ENCODE measurements around the gene SLC15A3.
A peak's percentile ranks its signal among the peaks of the same experiment; 100 is the strongest.
"Not testable (repeated sequence)": the region's sequence is repeated elsewhere in the genome, so short reads cannot be mapped to it uniquely, and the experiment has no call there.

Gene SLC15A3

DNA sequence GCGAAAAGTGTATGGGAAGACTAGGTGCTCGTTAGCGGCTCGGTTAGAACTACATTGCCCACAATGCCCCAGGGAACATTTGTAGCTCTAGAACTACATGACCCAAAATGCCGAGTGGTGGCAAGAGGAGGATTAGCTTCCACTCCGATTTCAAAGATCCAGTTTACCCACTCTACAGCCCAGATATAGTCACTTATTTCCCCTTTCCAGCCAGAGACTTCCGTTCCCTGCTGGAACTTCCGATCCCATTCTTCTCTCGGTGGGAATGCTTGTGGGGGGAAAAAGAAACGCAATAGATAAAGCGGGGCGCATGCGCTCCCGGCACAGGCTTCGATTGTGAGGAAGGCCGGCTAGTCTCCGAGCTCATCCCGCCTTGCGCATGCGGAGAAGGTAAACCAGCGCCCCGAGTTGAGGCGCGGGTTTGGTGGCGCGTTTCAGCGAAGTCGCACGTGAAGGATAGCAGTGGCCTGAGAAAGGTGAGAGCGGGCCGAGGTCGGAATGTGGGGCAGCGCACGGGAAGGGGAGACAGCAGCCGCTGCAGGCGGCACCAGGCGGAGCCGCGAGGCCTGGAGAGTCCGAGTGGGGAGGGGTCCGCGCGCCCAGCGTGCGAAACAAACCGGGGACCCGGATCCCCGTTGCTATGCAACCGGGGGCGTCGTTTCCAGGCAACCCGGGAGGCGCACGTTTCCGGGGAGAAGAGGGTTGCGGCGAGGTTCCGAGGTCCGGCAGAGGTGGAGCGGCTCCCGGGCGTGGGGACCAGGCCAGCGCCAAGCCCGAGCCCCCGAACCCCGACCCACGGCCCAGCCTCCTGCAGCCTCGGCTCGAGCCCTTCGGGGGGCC lies 38.0 kb downstream of the SLC15A3 start, which contains the start of gene TMEM109:
Gene TMEM109, plus strand, starts transcription at position 366 of the 840 bp plus-strand sequence. CDS start 5,536 bp downstream, outside the sequence.
- DNase-seq = peak; percentile 89
- no peaks in the 10 kb centered on the region for H3K27me3 Mint-ChIP-seq
- peak within 1 kb of the TSS; percentile 97 for H3K4me3 Mint-ChIP-seq
- peak; percentile 74 for ATAC-seq
- peak within 1 kb of the TSS; percentile 99 for H3K27ac Mint-ChIP-seq
- H3K4me1 Mint-ChIP-seq = peaks cover 84% of the 10 kb centered on the region
- peaks cover 5% of the 10 kb centered on the region for H3K9me3 Mint-ChIP-seq
- H3K36me3 Mint-ChIP-seq (ENCODE audit: low read depth) = peaks cover 5% of the 10 kb centered on the region

DNA sequence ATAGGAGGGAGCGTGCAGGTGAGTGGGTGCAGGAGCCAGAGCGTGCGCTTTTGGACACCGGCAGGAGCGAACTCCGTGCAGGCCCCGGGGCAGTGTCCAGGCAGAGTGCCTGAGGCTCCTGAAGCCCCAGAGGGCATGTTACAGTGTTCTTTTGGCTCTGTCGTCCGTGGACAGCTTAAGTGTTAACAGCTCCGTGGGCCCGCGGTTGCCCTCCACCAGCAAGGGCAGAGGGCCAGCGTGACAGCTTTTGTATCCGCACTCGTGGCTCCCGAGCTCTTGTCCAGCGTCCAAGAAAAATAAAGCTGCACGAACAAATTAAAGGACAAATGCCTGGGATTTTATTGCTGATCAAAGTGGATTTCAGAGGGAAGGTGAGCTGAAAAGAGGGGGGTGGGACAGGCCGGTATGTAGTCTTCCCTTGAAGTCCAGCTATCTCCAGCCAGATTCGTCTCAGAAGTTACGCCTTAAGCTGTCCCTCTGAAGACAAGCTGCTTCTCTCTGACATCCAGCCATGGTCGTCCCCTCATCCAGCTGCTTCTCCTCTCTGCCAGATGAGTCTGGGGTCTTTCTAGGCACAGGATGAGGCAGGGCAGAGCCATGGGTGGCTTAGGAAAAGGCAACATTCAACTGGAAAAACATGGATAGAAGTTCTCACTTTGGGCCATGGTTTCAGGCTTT lies 39.0 kb downstream of the SLC15A3 start:
- DNase-seq = no peak
- Mint-ChIP-seq H3K4me3 (peak overlapping the region; percentile 97), H3K36me3 (ENCODE audit: low read depth) (peaks cover 5% of the 10 kb centered on the region), H3K9me3 (peaks cover 5% of the 10 kb centered on the region), H3K4me1 (peaks cover 74% of the 10 kb centered on the region), H3K27ac (peak overlapping the region; percentile 99), H3K27me3 (no peaks in the 10 kb centered on the region)
- ATAC-seq = no peak

DNA sequence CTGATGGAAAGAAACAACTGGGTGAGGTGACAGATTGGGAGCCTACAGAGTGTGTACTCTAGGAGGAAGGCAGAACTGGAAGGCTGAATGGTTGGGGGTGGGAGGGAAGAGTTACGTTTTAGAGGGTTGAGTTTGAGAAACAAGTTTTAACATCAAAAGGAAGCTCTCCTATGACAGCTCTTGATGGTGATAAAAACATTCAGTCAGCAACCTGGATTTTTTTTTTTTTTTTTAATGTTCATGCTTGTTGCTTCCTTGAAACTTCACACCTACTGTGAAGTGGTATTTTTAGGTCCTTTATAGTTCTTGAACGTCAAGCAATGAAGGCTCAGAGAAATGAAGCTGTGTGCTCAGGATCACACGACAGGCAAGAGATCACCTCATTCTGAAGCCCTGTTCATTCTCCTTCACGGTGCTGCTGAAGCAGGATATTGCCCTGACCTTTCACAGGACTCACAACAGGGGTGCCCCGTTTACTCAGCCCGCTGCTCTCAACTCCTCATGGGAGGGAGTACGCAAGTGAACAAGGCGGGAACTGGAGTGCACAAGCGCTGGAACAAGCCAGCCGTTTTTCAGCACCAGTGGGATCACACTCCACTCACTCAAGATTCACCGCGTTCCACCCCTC lies 39.6 kb downstream of the SLC15A3 start:
- Mint-ChIP-seq H3K27me3 (no peaks in the 10 kb centered on the region), H3K36me3 (ENCODE audit: low read depth) (peaks cover 5% of the 10 kb centered on the region), H3K4me3 (peak overlapping the region; percentile 47), H3K27ac (peak overlapping the region; percentile 81), H3K9me3 (peaks cover 5% of the 10 kb centered on the region), H3K4me1 (peaks cover 71% of the 10 kb centered on the region)
- DNase-seq (peak; percentile 39), ATAC-seq (no peak)

DNA sequence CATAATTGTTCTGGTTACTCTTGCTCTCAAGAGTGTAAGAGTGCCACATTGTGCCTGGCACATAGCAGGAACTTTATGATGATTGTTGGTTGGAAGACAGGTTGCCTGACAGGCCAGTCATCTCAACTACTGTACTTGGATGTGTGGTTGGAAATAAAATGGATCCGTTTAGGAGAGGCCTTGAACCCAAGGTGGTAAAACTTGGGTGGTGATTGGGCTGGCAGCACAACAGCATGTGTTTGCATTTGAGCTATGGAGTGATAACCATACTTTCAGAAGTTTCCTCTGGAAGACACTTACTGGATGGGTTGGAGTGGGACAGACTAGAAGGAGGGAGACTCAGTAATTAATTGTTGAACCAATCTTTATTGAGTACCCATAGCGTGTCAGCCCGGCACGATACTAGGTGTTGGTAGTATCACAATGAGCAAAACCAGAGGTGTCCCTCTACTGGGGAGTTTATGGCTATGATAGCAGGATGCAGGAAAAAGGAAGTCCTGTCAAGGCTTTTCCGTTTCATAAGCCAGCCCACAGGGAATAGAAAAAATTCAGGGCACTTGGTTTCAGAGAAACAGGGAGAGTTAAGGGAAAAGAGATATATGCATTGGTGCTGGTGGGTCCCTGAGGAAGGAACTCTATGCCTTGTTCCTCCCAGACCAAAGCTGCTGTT lies 41.1 kb downstream of the SLC15A3 start:
- Mint-ChIP-seq H3K4me3 (no peak overlapping the region), H3K36me3 (ENCODE audit: low read depth) (peaks cover 4% of the 10 kb centered on the region), H3K9me3 (peaks cover 5% of the 10 kb centered on the region), H3K27ac (peak overlapping the region; percentile 77), H3K4me1 (peaks cover 66% of the 10 kb centered on the region), H3K27me3 (no peaks in the 10 kb centered on the region)
- DNase-seq = no peak
- ATAC-seq = no peak

DNA sequence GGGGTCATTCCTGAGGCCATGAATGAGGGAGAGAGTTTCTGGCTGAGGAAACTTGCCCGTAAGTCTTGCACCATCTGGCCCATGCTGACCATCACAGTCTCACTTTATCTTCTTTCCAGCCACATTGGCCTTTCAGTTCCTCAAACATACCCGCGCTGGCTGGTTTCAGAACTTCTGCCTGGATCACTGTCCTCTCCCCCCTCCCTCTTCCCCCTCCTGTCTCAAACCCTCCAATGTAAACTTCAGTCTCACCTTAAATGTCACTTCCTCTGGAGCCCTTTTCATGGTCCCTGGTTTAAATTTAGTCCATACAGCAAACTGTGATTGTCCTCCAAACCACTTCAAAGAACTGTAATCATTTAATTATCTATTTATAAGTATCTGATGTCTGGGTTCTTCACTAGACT lies 41.7 kb downstream of the SLC15A3 start:
- Mint-ChIP-seq H3K27ac (peak overlapping the region; percentile 77), H3K9me3 (peaks cover 5% of the 10 kb centered on the region), H3K4me3 (no peak overlapping the region), H3K4me1 (peaks cover 63% of the 10 kb centered on the region), H3K27me3 (no peaks in the 10 kb centered on the region), H3K36me3 (ENCODE audit: low read depth) (peaks cover 10% of the 10 kb centered on the region)
- no peak for ATAC-seq
- no peak for DNase-seq

DNA sequence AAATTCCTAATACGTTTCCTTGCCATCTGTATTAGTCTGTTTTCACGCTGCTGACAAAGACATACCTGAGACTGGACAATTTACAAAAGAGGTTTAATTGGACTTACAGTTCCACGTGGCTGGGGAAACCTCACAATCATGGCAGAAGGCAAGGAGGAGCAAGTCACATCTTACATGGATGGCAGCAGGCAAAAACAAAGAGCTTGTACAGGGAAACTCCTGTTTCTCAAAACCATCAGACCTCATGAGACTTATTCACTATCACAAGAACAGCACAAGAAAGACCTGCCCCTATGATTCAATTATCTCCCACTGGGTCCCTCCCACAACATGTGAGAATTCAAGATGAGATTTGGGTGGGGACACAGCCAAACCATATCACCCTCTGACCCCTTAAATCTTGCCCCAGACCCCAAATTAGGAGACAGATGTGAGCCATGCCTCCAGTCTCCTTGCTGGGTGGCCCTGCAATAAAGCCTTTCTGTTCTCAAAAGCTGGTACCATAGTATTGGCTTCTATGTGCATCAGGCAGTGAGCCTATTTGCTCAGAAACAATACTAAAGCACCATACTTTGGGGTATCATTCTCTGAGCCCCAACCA lies 42.2 kb downstream of the SLC15A3 start:
- DNase-seq, H3K4me3 Mint-ChIP-seq, H3K27me3 Mint-ChIP-seq, H3K9me3 Mint-ChIP-seq, ATAC-seq: not testable (repeated sequence)
- peak overlapping the region; percentile 77 for H3K27ac Mint-ChIP-seq
- peaks cover 12% of the 10 kb centered on the region for H3K36me3 Mint-ChIP-seq (ENCODE audit: low read depth)
- H3K4me1 Mint-ChIP-seq = peaks cover 65% of the 10 kb centered on the region

DNA sequence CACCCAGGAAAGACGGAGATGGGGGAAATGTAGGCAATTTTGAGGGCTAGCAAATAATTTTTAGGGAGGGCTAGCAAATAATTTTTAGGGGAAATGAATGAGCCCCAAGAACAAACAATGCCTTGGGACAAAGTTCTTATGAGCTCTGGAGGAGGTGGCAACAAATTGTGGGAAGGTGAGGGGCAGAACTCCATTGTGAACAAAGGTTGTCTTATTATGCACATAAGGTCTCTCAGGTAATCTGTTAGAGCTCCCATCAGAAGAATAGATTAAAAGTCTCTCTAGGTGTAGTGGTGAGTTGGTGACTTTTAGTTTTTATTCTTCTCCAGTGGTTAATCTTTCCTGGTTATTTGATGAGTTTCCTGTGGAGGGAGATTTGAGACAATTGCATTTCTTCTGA lies 43.2 kb downstream of the SLC15A3 start:
- H3K36me3 Mint-ChIP-seq (ENCODE audit: low read depth) = peaks cover 16% of the 10 kb centered on the region
- no peak for DNase-seq
- ATAC-seq = no peak
- H3K27ac Mint-ChIP-seq = no peak overlapping the region
- H3K27me3 Mint-ChIP-seq = no peaks in the 10 kb centered on the region
- H3K9me3 Mint-ChIP-seq = peaks cover 5% of the 10 kb centered on the region
- H3K4me1 Mint-ChIP-seq = peaks cover 70% of the 10 kb centered on the region
- H3K4me3 Mint-ChIP-seq = no peak overlapping the region

DNA sequence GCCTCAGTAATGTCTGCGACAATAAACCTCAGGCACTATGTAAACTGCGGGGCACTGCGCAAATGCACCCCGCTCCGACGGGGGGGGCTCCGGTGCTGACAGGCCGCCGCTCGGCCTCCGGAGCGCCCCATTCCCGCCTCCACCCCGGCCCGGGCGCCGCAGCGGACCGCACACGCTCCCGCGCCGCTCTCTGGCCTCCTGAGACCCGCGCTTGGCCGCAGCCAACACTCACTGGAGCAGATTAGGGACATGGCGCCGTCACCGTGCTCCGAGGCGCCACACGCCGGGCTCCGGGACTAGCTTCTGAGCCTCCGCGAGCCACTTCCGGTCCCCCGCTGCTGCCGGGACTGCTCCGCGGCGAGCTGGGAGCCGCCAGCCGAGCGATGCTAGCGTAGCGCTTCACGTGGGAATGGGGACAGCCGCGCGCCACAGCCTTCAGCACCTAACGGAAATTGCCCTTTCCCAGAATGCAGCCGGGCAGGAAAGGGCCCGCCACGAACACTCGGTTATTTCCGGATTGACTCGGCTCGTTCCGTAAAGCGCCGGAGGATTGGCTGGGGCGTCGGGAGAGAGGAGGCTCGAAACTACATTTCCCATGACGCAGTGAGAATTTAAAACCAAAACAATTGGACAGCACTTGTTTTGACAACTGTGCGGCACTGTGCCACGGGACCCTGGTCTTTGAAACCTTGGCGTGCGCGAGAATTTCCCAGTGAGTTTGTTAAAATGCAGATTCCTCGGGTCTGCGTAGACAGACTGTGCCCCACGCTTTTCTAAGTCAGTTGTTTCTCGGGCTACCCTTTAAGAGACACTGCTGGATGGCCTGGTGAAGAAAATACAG lies 45.6 kb downstream of the SLC15A3 start, which contains the start of gene PRPF19:
Gene PRPF19, minus strand, starts transcription at position 454 of the 841 bp plus-strand sequence. Its CDS starts 203 bp downstream, at position 251.
- DNase-seq (peak; percentile 99), ATAC-seq (peak; percentile 91)
- Mint-ChIP-seq H3K4me1 (peaks cover 54% of the 10 kb centered on the region), H3K27ac (peak within 1 kb of the TSS; percentile 92), H3K9me3 (peaks cover 5% of the 10 kb centered on the region), H3K4me3 (peak within 1 kb of the TSS; percentile 88), H3K27me3 (no peaks in the 10 kb centered on the region), H3K36me3 (ENCODE audit: low read depth) (peaks cover 31% of the 10 kb centered on the region)

DNA sequence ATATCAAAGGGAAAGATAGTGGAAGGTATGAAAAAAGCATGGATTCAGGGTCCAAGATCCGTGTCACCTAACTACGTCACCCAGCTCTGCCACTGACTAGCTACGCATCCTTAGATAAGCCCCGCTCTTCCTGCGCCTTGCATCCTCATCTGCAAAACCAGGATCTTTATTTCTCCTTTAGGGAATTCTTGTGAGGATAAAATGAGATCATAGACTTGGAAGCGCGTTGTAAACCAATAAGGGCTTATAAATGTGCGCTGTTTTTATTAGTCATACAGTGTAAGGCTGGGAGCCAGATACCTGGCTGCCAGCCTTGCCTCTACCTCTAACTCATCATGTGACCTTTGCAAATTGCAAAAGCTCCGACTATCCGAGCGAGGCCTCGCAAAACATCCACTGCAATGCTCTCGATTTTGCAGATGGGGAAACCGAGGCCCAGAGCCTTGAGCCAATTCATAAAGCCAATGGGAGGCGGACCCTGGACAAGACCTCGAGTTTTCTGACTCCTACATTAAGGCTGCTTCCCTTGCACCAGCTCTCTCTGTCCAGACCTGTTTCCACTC lies 46.3 kb downstream of the SLC15A3 start:
- Mint-ChIP-seq H3K4me1 (peaks cover 47% of the 10 kb centered on the region), H3K4me3 (peak overlapping the region; percentile 88), H3K9me3 (peaks cover 5% of the 10 kb centered on the region), H3K27me3 (no peaks in the 10 kb centered on the region), H3K36me3 (ENCODE audit: low read depth) (peaks cover 31% of the 10 kb centered on the region), H3K27ac (peak overlapping the region; percentile 92)
- ATAC-seq = peak; percentile 22
- no peak for DNase-seq

DNA sequence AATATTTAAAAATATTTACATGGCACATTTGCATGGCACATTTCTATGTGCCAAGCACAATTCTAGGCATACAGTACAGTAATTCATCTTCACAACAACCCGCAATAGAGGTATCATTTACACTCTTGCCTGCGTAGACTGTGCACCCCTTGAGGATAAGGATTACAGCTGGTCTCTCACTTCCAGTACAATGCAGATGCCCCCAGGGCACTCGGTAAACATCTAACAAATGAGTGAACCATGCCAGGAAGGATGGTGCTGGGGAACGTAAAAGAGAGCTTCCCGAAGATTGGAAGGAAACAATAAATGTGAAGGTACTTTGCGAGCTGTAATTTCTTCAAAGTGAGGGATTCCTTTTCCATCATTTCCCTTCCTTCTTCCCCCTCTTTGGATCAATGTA lies 46.9 kb downstream of the SLC15A3 start:
- H3K36me3 Mint-ChIP-seq (ENCODE audit: low read depth) = peaks cover 34% of the 10 kb centered on the region
- peak overlapping the region; percentile 92 for H3K27ac Mint-ChIP-seq
- no peaks in the 10 kb centered on the region for H3K27me3 Mint-ChIP-seq
- peaks cover 41% of the 10 kb centered on the region for H3K4me1 Mint-ChIP-seq
- no peak for DNase-seq
- peak overlapping the region; percentile 88 for H3K4me3 Mint-ChIP-seq
- peaks cover 5% of the 10 kb centered on the region for H3K9me3 Mint-ChIP-seq
- no peak for ATAC-seq

DNA sequence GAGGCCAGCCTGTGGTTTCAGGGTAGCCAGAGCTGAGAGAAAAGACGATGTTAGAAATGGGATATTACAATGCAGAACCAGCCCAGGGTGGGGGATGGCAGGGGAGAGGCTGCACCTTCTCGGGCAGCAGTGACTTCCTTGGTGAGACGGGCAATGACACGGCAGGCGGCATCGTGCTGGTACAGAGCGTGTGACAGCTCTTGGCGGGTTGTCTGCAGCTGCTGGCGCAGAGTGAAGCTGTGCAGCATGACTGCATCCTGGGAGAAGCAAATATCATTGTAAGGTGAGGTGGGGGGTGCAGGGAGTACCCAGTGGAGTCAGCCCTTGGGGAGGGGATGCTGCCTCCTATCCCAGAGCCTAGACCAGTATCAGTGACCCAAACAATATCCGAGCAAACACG lies 49.4 kb downstream of the SLC15A3 start:
- H3K27me3 Mint-ChIP-seq = no peaks in the 10 kb centered on the region
- no peaks in the 10 kb centered on the region for H3K9me3 Mint-ChIP-seq
- ATAC-seq (no peak), DNase-seq (no peak)
- no peak overlapping the region for H3K4me3 Mint-ChIP-seq
- no peak overlapping the region for H3K27ac Mint-ChIP-seq
- H3K4me1 Mint-ChIP-seq = peaks cover 34% of the 10 kb centered on the region
- H3K36me3 Mint-ChIP-seq (ENCODE audit: low read depth) = peaks cover 56% of the 10 kb centered on the region

DNA sequence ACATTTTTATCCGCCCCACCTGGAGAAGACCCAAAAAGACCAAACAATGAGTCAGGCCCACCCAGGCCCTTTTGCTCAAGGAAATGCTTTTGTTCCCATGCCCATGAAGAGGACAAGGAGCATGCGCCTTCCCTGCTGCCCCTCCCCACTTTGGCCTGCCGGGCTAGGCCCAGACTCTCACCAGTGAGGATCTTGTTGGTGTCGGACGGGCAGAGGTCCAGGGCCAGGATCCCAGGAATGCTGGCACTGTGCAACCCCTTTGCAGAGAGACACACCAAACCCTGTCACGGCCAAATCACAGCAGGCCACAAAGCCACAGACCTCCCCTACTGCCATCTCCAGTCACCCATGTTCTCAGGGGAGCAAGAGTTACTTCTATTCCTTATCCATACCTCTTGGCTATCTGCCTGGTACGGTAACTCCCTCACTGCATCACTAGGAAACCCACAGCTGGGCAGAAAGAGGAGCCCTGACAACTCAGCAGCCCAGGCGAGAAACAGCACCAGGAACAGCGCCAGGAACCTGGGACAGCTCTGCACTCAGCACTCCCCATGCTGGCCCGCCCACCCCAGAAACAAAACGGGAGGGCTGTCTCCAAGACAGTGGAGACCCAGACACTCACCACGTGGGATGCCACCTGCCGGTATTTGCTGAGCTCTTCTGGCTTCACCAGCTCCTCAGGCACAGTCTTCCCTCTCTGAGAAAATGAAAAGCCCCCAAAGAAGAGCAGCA lies 51.1 kb downstream of the SLC15A3 start:
- Mint-ChIP-seq H3K36me3 (ENCODE audit: low read depth) (peaks cover 70% of the 10 kb centered on the region), H3K27me3 (no peaks in the 10 kb centered on the region), H3K4me1 (peaks cover 30% of the 10 kb centered on the region), H3K9me3 (no peaks in the 10 kb centered on the region), H3K27ac (peak overlapping the region; percentile 29), H3K4me3 (no peak overlapping the region)
- DNase-seq (no peak), ATAC-seq (no peak)

Measured in activated naive CD8-positive, alpha-beta T cell treated with anti-CD3 and anti-CD28 coated beads, Interleukin-2, amount 50 U/mL, for 24 hours (primary cell).